Peyer's patch (tissue), 4 donors: ENCODE results near the gene WDR5.

Experiments used
- CTCF ChIP-seq, 6 experiments: fragments of 450-650 bp in 4 of 6; fragments of 200-600 bp in 2 of 6; sonication (generic) in 1 of 6; IDR thresholded peaks; one replicate each; pipeline ENCODE4 v1.5.1; 2017 to 2019; ENCODE audit warnings: antibody characterized with exemption in 6 of 6, mild to moderate bottlenecking in 3 of 6, moderate library complexity in 1 of 6
- POLR2A ChIP-seq, 2 donors: fragments of 450-650 bp; IDR thresholded peaks; one replicate each; pipeline ENCODE4 v1.5.1; 2017; ENCODE audit warnings: antibody characterized with exemption in 2 of 2, mild to moderate bottlenecking in 2 of 2, moderate library complexity in 2 of 2

GRCh38 chr9:134138292-134138691 lies 2.4 kb downstream of the WDR5 start:
- TF ChIP-seq CTCF (IDR thresholded peaks at IDR 0.05) (no peak), POLR2A (IDR thresholded peaks at IDR 0.05) (no peak)
